Astrocyte (in vitro differentiated cells and primary cell): ENCODE data around the gene LMF1. TPM values are rescaled to one million over a fixed set of nuclear protein-coding genes. Genes with fewer than 3 reads are reported as not detected.

Experiments
- DNase-seq: peaks from one replicate; pipeline ENCODE4 v3.0.0-alpha.2; 2010; ENCODE audit warnings: low read depth
- FAIRE-seq: peaks from 2 replicates; lab custom pipeline; 2011; peaks lifted over from hg19 to GRCh38; lab: Jason Lieb, UNC
- H2AFZ ChIP-seq: 2 replicates; pipeline ENCODE4 v1.6.0; 2012; ENCODE audit warnings: low read depth, low read length, inconsistent platforms
- H3K27ac ChIP-seq: 2 replicates; pipeline ENCODE4 v1.5.1; 2011; ENCODE audit warnings: low read depth, low read length, inconsistent platforms
- H3K27me3 ChIP-seq: 2 replicates; pipeline ENCODE4 v1.6.0; 2011; ENCODE audit warnings: low read length, inconsistent platforms; ENCODE audit not compliant: insufficient read depth
- H3K36me3 ChIP-seq: 2 replicates; pipeline ENCODE4 v1.5.1; 2011; ENCODE audit warnings: low read length, inconsistent platforms; ENCODE audit not compliant: insufficient read depth
- H3K4me1 ChIP-seq: 2 replicates; pipeline ENCODE4 v1.5.1; 2011; ENCODE audit warnings: low read length, inconsistent platforms; ENCODE audit not compliant: insufficient read depth
- H3K4me2 ChIP-seq: 2 replicates; pipeline ENCODE4 v1.6.0; 2012; ENCODE audit warnings: low read length, inconsistent platforms
- H3K4me3 ChIP-seq: 2 replicates; pipeline ENCODE4 v1.5.1; 2011; ENCODE audit warnings: low read depth, mild to moderate bottlenecking, low read length, inconsistent platforms; ENCODE audit not compliant: insufficient read depth
- H3K79me2 ChIP-seq: 2 replicates; pipeline ENCODE4 v1.6.0; 2012; ENCODE audit warnings: mild to moderate bottlenecking, low read length, inconsistent platforms; ENCODE audit not compliant: insufficient read depth
- H3K9ac ChIP-seq: 2 replicates; pipeline ENCODE4 v1.6.0; 2012; ENCODE audit warnings: mild to moderate bottlenecking, low read length, inconsistent platforms
- H3K9me3 ChIP-seq: 2 replicates; pipeline ENCODE4 v1.5.1; 2012; ENCODE audit warnings: low read depth, mild to moderate bottlenecking, low read length, inconsistent platforms; ENCODE audit not compliant: insufficient read depth
- H4K20me1 ChIP-seq: 2 replicates; pipeline ENCODE4 v1.6.0; 2012; ENCODE audit warnings: low read length, inconsistent platforms; ENCODE audit not compliant: insufficient read depth
- H3K27ac Mint-ChIP-seq: one replicate; pipeline ENCODE4 v1.8.0; 2021; ENCODE audit warnings: mild to moderate bottlenecking, mixed read lengths; ENCODE audit not compliant: unreplicated experiment
- H3K27me3 Mint-ChIP-seq: one replicate; pipeline ENCODE4 v1.8.0; 2021; ENCODE audit warnings: low read depth, mixed read lengths; ENCODE audit not compliant: unreplicated experiment
- H3K36me3 Mint-ChIP-seq: one replicate; pipeline ENCODE4 v1.8.0; 2021; ENCODE audit warnings: low read depth, mixed read lengths; ENCODE audit not compliant: unreplicated experiment
- H3K4me1 Mint-ChIP-seq: one replicate; pipeline ENCODE4 v1.8.0; 2021; ENCODE audit warnings: low read depth, mixed read lengths; ENCODE audit not compliant: unreplicated experiment
- H3K4me3 Mint-ChIP-seq: one replicate; pipeline ENCODE4 v1.8.0; 2021; ENCODE audit warnings: mild to moderate bottlenecking, moderate library complexity, mixed read lengths; ENCODE audit not compliant: unreplicated experiment
- H3K9me3 Mint-ChIP-seq: one replicate; pipeline ENCODE4 v1.8.0; 2021; ENCODE audit warnings: mild to moderate bottlenecking, mixed read lengths; ENCODE audit not compliant: unreplicated experiment
- CTCF ChIP-seq: IDR thresholded peaks from 2 replicates; pipeline ENCODE4 v1.5.1; 2011; ENCODE audit warnings: low read depth, mild to moderate bottlenecking, inconsistent platforms, low read length, moderate library complexity; ENCODE audit not compliant: insufficient read depth
- EZH2 ChIP-seq: IDR thresholded peaks from 2 replicates; pipeline ENCODE4 v1.6.1; 2012; ENCODE audit warnings: mild to moderate bottlenecking, low read length, inconsistent platforms; ENCODE audit not compliant: insufficient read depth
- total RNA-seq: library from RNA; stranded (reverse); gene quantifications from 2 replicates; pipeline ENCODE4 v1.2.1, GENCODE V29; 2021

LMF1 gene
- total RNA-seq, 1 donor from 2014 or later: 12.6 TPM

DNA sequence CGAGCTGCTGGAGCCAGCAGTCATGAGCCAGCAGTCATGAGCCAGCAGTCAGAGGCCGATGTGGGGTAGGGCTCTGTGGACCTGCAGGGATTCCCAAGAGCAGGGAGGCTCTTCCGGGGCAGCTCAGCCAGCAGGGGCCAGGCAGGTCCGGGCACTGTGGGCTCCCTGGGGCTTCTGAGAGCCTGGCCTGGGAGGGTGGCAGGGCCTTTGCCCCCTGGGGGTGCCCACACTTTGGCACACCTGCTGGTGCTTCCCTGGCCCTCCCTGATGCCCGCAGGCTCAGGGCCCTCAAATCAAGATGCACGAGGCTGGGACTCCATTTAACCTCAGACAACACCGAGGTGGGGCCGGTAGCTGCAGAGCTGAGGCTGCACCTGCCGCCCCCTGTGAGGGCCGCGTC lies 28.9 kb upstream of the LMF1 start:
- H3K79me2 ChIP-seq: no peaks in the 10 kb centered on the region
- no peak overlapping the region for H3K27ac ChIP-seq
- H4K20me1 ChIP-seq: peaks cover 31% of the 10 kb centered on the region
- peaks cover 44% of the 10 kb centered on the region for H3K27me3 ChIP-seq
- H3K4me3 ChIP-seq: no peak overlapping the region
- FAIRE-seq (no peak), DNase-seq (no peak)
- H3K9ac ChIP-seq: no peak overlapping the region
- Mint-ChIP-seq H3K4me1 (peaks cover 4% of the 10 kb centered on the region), H3K27ac (no peak overlapping the region), H3K9me3 (peaks cover 6% of the 10 kb centered on the region), H3K4me3 (no peak overlapping the region), H3K36me3 (no peaks in the 10 kb centered on the region), H3K27me3 (peaks cover 23% of the 10 kb centered on the region)
- H3K36me3 ChIP-seq: no peaks in the 10 kb centered on the region
- TF ChIP-seq EZH2 (no peak), CTCF (no peak)
- peaks cover 31% of the 10 kb centered on the region for H3K9me3 ChIP-seq
- H2AFZ ChIP-seq: no peak overlapping the region
- H3K4me1 ChIP-seq: peaks cover 25% of the 10 kb centered on the region
- no peak overlapping the region for H3K4me2 ChIP-seq

- H3K36me3 ChIP-seq: no peaks in the 10 kb centered on the region
- Mint-ChIP-seq H3K36me3 (no peaks in the 10 kb centered on the region), H3K4me3 (no peak overlapping the region), H3K4me1 (peaks cover 1% of the 10 kb centered on the region), H3K27me3 (peaks cover 26% of the 10 kb centered on the region), H3K27ac (no peak overlapping the region), H3K9me3 (peaks cover 6% of the 10 kb centered on the region)
- no peak overlapping the region for H3K4me2 ChIP-seq
- no peak overlapping the region for H3K27ac ChIP-seq
- H3K9me3 ChIP-seq: peaks cover 35% of the 10 kb centered on the region
- peaks cover 18% of the 10 kb centered on the region for H3K4me1 ChIP-seq
- no peak overlapping the region for H3K9ac ChIP-seq
- peaks cover 22% of the 10 kb centered on the region for H4K20me1 ChIP-seq
- DNase-seq: no peak
- TF ChIP-seq CTCF (no peak), EZH2 (no peak)
- no peak overlapping the region for H3K4me3 ChIP-seq
- FAIRE-seq: no peak
- H2AFZ ChIP-seq: no peak overlapping the region
- H3K79me2 ChIP-seq: no peaks in the 10 kb centered on the region
- peaks cover 44% of the 10 kb centered on the region for H3K27me3 ChIP-seq
Observed at GRCh38 chr16:998615-999014, 27.8 kb upstream of the LMF1 start.

DNA sequence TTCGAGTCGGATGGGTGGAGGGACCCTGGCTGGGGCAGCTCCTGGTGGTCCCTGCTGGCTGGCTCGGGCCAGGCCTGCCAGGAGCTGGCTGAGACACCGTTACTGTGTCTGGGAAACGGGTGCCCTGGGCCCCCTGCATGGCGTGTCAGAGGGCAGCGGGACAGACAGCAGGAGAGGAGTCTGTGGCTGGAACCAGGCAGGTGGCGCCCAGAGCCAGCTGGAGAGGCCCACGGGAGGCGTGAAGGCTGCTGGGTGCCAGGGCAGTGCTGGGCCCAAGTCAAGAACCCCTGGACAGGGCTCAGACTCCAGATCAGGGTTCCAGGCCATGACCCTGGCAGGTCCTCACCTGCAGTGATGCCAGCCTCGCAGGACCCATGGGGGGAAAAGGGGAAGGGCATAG lies 27.4 kb upstream of the LMF1 start:
- no peaks in the 10 kb centered on the region for H3K36me3 ChIP-seq
- no peak overlapping the region for H2AFZ ChIP-seq
- H3K9me3 ChIP-seq: peaks cover 35% of the 10 kb centered on the region
- no peak for DNase-seq
- no peak overlapping the region for H3K9ac ChIP-seq
- no peak overlapping the region for H3K4me3 Mint-ChIP-seq
- TF ChIP-seq EZH2 (no peak), CTCF (no peak)
- peaks cover 18% of the 10 kb centered on the region for H4K20me1 ChIP-seq
- no peak overlapping the region for H3K4me3 ChIP-seq
- H3K79me2 ChIP-seq: no peaks in the 10 kb centered on the region
- H3K27me3 Mint-ChIP-seq: peaks cover 26% of the 10 kb centered on the region
- FAIRE-seq: no peak
- peaks cover 6% of the 10 kb centered on the region for H3K9me3 Mint-ChIP-seq
- H3K27ac Mint-ChIP-seq: no peak overlapping the region
- peaks cover 1% of the 10 kb centered on the region for H3K4me1 Mint-ChIP-seq
- peaks cover 44% of the 10 kb centered on the region for H3K27me3 ChIP-seq
- H3K4me1 ChIP-seq: peaks cover 14% of the 10 kb centered on the region
- no peaks in the 10 kb centered on the region for H3K36me3 Mint-ChIP-seq
- H3K4me2 ChIP-seq: no peak overlapping the region
- no peak overlapping the region for H3K27ac ChIP-seq
